ENCODE measurements around the gene EXOC5.

DNA sequence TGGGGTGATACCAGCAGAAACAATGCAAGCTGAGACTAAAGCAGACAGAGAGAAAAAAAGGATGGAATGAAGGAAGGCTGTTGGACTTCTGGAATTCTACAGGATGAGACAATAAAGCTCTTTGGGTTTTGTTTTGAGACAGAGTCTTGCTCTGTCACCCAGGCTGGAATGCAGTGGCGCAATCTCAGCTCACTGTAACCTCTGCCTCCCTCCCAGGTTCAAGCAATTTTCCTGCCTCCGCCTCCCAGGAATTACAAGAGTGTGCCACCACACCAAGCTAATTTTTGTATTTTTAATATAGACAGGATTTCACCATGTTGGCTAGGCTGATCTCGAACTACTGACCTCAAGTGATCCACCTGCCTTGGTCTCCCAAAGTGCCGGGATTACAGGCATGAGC is 115.4 kb downstream of the EXOC5 start:
- no peak for TF ChIP-seq POLR2A (IDR thresholded peaks at IDR 0.05)
- TF ChIP-seq POLR2AphosphoS5 (IDR thresholded peaks at IDR 0.05): no peak

Data from gastroesophageal sphincter (tissue), 2 donors.